Kidney tubule cell (primary cell): Measurements from ENCODE around the gene ACBD6.

ENCODE experiments used
- DNase-seq: peaks from one replicate; pipeline ENCODE4 v3.0.0-alpha.2; 2018; ENCODE audit warnings: low spot score

ACBD6 gene

DNA sequence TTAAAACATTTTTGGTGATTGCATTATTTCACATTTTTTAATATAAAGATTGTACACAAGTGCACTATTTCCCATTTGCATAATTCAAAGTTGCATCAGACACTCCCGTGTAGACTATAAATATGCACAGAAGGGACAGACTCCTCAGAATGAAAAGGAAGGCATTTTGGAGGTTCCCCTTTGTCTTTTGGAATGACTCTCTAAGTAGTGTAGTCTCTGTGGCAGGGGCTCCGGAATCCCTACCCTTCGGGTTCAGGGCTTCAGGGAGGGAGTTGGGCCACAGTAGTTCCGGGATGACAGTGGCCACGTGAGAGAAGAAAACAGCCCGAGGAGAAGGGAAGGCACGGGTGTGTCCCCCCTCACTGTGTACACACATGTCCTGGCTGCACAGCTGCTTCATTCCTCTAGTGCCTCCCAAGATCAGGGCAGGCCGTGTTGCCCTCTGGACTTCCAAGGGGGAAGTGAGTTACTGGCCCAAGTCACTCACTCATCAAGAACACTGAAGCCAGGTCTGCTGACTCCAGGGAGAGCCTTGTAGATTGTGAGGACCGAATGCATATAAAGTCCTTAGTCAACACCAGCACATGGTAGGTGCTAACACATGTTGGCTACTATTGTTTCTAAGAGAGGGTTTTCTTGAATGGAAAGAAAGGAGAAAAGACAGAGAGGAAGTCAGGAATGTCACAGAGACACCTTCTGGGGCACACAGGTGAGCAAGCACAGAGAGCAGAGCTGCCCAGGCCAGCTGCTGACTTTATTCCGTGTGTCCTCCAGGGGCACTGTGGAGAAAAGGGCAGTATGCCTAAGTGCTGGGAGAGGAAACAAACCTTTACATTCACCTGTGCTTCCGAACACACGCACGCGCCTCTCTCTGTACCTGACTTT, 232.5 kb downstream of the ACBD6 start:
- peak; percentile 34 for DNase-seq

DNA sequence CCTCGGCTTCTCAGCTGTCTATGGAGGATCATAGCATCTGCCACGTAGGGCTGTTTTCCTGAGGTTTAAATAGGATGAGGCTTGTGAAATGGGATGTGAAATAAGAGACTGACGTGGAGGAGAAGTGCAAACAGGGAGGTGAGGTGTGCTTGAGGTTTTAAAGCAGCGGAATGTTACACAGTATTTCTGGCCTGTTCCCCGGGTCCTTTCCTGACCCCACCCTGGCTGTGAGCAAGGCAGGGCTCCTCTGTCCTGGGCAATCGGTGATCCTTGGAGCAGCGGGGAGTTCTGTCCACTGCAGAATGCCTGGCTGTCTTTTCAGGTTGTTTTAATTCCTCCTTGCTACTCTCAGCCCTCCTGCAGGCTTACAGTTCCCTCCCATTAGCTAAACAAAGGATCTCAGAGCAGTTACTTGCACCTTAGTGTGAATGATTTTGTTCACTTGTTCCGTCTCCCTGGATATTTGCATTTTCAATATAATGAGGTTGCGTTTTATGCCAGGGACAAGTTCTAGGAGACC, 233.8 kb downstream of the ACBD6 start:
- DNase-seq, result no peak

DNA sequence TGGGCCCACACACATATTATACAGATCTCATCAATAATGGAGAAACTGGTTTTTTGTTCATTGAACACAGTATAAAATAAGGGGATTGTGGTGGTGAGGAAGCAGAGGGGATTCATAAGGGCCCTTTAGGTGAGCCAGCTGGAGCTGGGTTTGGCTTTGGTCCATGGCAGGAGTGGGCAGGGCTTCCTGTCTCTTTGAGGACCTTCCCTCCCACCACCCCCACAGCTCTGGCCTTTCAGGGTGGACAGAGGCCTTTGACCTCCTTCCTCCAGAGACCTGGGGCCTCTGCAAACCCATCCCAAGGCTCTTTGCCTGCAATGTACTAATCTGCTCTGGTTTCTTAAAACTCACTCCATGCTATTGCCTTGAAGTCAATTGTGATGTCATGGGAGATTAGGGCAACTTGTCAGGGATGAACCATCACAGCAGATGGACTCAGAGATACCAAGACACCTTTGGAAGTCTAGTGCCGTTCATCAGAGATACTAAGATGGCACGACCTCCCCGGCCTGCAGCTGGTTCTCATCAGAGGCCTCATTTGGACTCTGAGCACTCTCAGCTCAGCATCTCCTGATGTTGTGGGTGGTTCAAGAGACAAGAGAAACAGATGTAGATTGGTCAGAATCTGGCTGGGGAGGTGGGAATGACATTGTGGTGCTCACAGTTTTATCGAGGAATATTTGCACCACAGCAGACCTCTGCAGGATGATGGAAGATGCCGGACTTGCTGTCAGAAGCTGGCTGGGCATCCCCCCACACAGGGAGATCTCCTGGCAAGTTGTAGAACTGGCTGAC, 234.4 kb downstream of the ACBD6 start:
- DNase-seq, result no peak

DNA sequence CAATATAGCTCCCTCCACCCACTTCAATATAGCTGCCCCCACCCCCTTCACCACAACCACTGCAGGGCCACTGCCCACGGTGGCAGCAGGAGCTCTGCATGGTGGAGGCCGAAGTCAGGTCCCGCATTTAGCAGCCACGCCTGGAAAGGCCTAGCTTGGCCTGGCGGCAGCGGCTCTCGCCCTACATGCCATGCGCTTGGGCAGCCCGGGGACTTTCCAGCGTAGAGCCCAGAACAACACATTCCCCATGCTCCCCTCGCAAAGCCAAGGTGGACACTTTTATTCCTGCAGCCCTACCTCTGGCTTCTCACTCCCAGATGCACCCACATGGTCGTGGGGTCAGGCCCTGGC, 235.2 kb downstream of the ACBD6 start:
- no peak for DNase-seq

DNA sequence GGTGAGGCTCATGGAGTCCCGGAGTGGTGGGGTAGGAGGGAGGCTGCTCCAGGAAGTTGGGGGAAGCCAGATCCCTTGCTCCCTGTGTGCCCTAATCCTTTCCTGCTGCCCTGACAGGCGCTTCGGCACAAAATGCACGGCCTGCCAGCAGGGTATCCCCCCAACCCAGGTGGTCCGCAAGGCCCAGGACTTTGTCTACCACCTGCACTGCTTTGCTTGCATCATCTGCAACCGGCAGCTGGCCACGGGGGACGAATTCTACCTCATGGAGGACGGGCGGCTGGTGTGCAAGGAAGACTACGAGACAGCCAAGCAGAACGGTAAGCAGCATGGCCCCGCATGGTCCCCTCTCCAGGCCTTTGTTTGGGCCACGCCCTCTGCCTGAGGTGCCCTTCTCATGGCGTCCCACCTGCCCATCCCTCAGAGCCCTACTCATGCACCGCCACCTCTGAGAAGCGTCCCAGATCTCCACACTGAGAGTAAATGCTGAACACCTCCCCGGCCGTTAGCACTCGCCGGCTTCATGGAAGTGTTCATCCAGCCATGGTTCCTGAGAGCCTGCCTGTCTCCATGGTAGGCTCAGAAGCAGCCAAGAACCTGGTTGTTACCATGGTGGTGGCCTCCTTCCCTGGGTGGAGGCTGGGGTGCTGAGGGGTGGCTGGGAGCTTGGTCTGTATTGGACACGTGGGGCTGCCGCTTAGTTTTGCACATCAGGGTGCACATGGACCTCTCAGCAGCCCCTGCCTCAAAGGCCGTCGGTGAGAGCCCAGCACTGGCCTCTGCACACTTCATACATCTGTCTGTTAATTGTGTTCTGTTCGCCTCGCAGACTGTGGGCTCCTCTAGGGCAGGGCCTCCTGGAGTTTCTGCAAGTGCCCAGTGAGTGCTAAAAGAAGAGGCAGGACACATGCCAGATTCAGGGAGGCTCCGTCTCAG, 235.8 kb downstream of the ACBD6 start:
- no peak for DNase-seq

DNA sequence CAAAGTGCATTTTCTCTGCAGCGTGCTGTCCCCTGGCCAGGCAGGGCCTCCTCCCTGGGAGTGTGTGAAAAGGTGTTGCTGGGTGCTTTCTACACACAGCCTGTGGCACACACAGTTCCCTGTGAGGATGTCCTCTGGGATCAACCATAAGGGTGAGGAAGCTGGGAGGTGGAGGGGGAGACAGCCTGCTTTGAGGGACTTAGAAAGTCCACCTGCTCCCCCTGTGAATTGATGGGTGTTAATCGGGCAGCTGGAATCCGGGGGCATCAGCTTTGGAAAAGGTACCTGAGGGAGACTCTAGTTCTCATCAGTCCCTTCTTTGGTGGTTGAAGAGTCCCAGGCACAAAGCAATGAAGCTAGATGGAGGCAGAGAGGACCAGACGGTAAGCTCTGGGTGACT, 236.5 kb downstream of the ACBD6 start:
- DNase-seq, result no peak

DNA sequence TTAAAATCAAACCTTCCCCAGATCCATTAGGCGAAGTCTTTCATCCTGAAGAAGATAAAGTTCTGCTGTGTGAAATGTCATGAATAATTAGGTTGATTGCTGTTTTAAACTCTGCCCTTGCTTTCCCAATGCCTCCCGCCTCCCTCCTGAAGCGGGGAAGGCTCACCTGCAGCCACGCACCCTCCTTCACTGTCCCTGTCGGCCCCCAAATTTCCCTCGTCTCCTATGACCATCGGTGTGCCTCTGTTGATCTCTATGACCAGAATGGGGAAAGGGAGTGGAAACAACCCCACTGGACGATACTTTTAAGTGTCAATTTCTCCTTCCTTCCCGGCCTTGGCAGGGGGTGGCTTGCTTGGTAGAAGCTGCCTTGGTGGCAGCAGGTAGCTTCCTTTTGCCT, 237.2 kb downstream of the ACBD6 start:
- no peak for DNase-seq

DNA sequence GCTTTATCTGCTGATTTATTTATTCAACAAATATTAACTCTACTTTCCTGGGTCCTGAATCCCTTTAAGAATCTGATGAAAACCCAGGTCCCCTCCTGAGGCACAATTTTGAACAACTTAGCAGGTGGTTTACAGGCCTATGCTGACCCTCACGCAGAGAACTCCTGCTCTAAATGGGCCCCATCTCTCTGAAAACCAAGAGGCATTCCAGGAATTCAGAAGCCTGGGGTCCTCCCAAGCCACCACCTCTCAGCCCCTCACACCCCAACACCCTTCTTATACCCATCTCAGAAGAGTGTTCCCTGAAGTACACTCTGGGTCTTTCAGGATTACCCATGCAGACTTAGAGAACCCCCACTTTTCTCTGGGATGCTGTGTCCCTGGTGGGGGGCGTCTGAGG, 237.8 kb downstream of the ACBD6 start:
- no peak for DNase-seq

DNA sequence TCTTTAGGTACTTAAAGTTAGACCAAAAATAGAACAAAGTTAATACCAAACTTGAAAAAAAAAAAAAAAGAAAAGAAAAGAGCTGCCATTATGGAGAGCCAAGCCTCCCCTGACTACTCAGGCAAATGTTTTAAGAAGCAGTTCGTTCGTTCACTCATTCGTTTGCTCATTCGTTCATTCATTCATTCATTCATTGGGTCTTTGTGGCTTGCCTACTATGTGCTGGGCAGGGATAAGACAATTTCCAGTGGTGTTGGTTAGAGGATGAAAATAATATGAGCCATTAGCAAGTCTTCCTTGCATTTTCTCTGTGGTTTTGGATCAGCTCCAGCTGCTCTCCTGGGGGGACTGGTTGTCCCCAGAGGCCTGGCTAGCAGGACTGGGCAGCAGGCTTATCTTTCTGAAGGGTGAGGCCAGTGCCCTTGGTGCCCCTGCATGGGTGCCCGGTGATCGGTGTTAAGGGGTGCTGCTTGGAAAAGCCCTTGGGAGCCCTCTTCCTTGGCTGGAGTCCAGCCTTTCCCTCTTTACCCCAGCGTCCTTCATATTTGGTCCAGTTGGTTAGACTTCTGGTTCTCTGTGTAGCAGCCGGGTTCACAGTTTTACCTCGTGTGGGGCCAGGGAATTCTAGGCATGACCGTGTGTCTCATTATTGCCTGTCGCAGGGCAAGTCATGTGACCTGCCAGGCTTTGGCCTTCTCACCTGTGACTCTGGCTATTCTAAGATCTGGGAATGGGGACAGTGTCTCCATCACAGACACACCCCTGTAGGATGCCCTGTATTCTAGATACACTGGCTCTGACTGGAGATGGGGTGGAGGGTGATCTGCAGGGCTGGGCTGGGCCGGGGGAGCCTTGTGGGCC, 239.5 kb downstream of the ACBD6 start:
- peak; percentile 40 for DNase-seq

DNA sequence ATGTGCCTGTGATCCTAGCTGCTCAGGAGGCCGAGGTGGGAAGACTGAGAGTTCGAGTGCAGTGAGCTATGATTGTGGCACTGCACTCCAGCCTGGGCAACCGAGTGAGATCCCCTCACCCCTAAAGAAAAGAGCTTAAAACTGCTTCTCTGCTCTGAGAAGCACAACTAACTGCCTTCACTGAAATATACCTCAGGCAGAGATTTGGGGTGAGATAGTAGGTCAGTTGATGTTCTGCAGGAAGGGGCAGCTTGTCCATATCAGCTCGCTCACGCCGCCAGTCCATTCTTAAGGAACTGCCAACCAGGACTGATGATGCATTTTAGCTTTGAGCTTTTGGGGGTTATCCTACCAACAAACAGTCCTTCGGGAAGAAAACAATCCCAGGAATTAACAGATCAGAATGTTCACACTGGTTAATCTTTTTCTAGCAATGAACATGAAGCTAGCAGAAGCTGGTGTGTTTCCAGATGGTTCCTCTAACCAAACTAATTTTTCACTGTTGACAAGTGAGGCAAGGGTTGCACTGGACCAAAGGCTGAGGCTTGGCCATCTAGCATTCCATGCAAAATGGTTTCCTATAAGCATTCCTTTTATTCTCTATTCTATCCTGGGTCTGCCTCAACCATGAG, 240.7 kb downstream of the ACBD6 start:
- peak; percentile 4 for DNase-seq

DNA sequence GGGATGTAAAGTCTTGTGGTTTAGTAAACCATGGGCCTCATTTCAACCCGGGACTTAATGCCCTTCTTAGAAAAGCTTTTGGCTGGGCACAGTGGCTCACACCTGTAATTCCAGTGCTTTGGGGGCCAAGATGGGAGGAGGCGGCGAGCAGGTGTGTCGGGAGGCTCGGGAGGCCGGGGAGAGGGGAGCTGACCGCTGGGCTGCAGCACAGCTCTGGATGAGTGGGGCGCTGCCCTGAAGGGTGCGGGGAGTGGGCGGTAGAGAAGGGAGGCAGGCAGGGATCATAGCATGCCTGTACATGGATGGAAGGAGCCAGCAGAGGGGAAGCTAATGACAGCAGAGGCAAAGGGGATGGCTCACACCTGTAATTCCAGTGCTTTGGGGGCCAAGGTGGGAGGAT, 241.3 kb downstream of the ACBD6 start:
- no peak for DNase-seq

DNA sequence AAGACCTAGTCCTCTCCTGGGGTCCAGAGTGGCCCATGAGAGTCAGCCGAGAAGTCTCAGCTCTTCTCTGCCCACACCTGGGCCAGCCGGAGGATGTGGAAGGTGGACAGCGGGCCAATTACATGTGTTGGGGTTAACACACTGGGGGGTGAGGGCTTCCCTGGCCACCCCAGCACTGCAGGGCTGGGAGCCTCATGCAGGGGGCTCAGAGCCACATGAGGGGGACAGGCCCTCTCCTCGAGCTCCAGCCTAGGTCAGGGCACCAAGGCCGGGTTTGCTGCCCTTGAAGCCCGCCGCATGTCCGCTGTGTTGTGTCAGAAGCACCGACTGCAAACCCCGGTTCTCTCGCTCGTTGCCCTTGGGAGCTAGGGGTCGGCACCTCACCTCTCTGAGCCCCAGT, 241.8 kb downstream of the ACBD6 start:
- DNase-seq, result no peak

DNA sequence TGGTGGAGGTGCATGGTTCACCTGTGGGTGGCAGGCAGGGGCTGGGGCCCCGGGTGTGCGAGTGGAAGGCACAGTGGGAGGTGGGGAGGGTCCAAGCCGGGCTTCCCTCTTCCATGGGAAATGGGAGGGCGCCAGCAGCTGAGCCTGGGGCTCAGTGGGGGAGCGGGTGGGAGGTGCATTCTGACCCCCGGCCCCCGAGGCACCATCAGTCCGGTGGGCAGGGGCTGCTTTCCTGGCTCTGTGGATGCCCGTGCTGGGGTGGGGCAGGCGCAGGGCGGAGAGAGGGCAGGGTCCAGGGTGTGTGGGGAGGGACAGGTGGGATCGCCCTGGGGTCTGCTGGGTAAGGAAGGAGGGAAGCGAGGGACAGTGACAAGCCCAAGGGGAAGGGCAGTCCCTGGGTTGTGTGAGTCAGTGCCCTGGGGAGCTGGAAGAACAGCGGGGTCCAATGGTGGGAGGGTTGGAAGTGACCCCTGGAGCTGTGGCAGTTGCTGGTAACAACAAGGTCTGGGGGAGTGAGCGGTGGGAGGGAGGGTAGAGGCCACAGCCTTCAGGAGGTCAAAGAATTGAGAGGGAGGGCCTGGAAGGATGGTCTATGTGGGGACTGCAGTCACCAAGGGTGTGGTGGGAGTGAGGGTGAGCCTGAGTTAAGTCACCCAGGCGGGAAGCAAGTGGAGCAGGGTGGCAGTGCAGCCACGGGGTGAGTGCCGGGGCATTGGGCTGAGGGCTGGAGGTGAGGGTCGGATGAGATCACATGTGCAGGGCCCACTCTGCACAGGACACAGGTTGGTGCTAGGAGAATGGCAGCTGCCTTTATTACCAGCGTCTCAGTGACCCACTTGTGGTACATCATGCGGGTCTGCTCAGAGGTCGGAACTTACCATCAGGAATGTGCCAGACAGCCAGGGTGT, 242.7 kb downstream of the ACBD6 start:
- DNase-seq, result no peak

DNA sequence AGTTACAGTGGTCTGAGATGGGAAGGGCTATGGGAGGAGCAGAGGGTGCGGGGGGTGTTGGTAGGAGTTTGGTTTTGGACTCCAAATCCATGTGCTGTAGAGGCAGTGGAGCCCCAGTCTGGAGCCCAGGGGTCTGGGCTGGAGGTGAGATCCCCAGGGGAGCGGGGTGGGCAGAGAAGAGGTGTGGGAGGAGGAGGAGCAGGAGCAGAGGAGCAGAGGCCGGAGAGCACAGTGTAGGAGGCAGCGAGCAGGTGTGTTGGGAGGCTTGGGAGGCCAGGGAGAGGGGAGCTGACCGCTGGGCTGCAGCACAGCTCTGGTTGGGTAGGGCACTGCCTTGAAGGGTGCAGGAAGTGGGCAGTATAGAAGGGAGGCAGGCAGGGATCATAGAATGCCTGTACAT, 243.4 kb downstream of the ACBD6 start:
- no peak for DNase-seq

DNA sequence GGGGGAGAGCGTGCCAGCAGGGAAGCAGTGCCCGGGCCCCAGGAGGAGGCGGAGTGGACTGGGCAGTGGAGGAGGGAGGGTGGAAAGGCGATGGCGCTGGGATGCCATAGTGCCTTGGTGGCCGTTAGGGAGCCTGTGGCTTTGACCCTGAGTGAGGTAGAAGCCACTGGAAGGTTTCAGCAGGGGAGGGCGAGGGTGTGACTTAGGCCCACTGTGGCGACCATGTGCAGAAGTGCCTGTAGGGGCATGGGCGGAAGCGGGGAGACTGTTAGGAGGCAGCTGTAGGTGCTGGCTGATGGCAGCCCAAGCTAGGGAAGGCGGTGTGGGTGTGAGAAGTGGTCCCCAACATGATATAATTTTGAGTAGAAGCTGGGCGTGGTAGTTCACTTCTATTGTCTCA, 244.1 kb downstream of the ACBD6 start:
- no peak for DNase-seq

DNA sequence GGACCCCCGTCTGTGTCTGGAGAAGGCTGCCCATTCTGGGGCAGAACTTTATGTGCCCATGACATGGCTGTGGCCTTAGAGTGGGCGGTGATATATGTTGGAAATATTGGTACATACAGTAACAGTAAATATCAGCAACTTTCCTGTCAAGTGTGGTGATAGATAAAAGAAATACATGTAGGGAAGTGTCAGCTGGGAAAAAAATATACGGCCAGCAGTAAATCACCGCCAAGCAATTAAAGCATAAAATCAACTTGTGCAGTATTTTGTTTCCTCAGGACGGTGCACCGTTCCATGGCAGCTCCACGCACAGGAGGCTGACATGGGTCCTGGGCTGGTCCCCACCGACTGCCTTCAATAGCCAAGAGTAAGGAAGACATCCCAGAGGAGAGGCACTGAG, 244.9 kb downstream of the ACBD6 start:
- DNase-seq, result no peak

DNA sequence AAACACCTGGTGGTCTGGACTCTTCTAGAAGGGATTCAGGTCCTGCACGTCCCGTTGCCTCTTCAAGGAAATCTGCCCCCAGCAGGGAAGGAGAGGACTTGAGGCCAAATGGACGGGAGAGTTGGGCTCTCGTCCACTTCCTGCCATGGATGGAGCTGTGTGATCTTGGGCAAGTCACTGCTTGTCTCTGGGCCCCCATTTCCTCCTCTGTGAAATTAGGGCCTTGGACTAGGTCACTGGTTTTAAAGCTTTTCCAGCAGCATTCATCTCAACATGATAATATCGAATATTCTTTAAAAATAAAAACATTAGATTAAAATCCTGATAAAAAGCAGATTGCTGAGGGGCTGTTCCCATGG, 245.4 kb downstream of the ACBD6 start:
- DNase-seq, result no peak

DNA sequence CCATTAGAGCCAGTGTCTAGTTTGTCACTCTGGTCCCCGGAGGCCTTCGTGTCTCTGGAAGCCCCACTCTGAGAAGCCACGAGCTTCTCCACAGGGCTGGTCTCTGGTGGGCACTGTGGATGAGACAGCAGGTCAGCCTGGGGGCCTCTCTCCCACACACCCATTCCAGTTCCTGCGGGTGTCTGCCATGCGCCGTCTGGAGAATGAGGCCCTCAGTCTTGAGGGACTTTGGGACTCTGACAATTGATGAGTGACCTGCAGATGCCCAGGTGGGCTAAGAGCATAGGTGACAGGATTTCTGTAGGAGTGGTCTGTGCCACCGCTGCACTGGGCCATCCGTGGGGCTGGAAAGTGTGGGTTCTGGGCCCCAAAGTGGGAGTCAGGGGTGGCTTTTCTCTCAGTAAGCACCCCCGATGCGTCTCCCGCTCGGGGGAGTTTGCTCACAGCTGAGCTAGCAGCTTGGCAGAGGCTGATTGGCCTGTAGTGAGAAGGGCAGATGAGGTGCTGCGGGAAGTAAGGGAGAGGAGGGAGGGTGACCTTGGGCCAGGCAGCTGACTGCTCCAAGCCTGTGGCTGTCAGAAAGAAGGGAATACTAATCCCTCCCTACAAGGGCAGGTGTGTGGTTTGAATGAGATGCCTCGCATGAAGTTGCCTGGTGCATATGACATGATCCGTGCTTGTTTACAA, 245.9 kb downstream of the ACBD6 start:
- DNase-seq, result no peak
